Left ventricle myocardium inferior (tissue), 1 donor: ENCODE data around the gene BHLHE23. TPM values are rescaled to one million over a fixed set of nuclear protein-coding genes. Genes with fewer than 3 reads are reported as not detected.
A peak's percentile ranks its signal among the peaks of the same experiment; 100 is the strongest.

Experiments used
- DNase-seq: peaks from one replicate; pipeline ENCODE4 v3.0.0-alpha.2; 2020
- H3K27ac ChIP-seq: fragments of 200-600 bp; replicated peaks from 2 replicates; pipeline ENCODE4 v1.8.0; 2021
- H3K27me3 ChIP-seq: fragments of 200-600 bp; 2 replicates; pipeline ENCODE4 v1.8.0; 2021; ENCODE audit warnings: low read depth
- H3K36me3 ChIP-seq: fragments of 200-600 bp; 2 replicates; pipeline ENCODE4 v1.8.0; 2021
- H3K4me1 ChIP-seq: fragments of 200-600 bp; 2 replicates; pipeline ENCODE4 v1.8.0; 2021
- H3K4me3 ChIP-seq: fragments of 200-600 bp; 2 replicates; pipeline ENCODE4 v1.8.0; 2021; ENCODE audit warnings: mild to moderate bottlenecking, moderate library complexity
- H3K9me3 ChIP-seq: fragments of 200-600 bp; replicated peaks from 2 replicates; pipeline ENCODE4 v1.8.0; 2021
- CTCF ChIP-seq: fragments of 200-600 bp; IDR thresholded peaks from 2 replicates; pipeline ENCODE4 v1.8.0; 2021; ENCODE audit warnings: antibody characterized with exemption, mild to moderate bottlenecking, borderline replicate concordance
- intact Hi-C: fragments of 100-400 bp; cut with micrococcal nuclease; formaldehyde crosslinking; loops from one replicate; pipeline ENCODE4 v1.11.0; 2022
- total RNA-seq: library from RNA; stranded (reverse); fragmentation: NEBNext Ultra II Directional; extraction: Animal tissue kit (Norgen Biotek cat#: 25700); gene quantifications from one replicate; pipeline ENCODE4 v1.2.1, GENCODE V29; 2021
- donor health status: DM: no; HTN: yes; CAD: no; lungs with severe emphysema.

BHLHE23 gene
- total RNA-seq, 1 donor from 2014 or later: not detected

GRCh38 chr20:63022501-63022900 lies 15.7 kb upstream of the BHLHE23 start:
- intact Hi-C loops: no loop called here
- Histone ChIP-seq H3K27me3 (peaks cover 98% of the 10 kb centered on the region), H3K4me3 (no peak overlapping the region), H3K36me3 (no peaks in the 10 kb centered on the region), H3K4me1 (no peaks in the 10 kb centered on the region), H3K27ac (no peak overlapping the region), H3K9me3 (peaks cover 14% of the 10 kb centered on the region)
- DNase-seq: peak; percentile 3
- no peak for TF ChIP-seq CTCF

GRCh38 chr20:63021356-63022321 lies 14.9 kb upstream of the BHLHE23 start:
- intact Hi-C loops: no loop called here
- peak; percentile 7 for DNase-seq
- H3K4me1 ChIP-seq: no peaks in the 10 kb centered on the region
- H3K36me3 ChIP-seq: no peaks in the 10 kb centered on the region
- H3K4me3 ChIP-seq: no peak overlapping the region
- H3K27ac ChIP-seq: no peak overlapping the region
- peaks cover 98% of the 10 kb centered on the region for H3K27me3 ChIP-seq
- H3K9me3 ChIP-seq: peaks cover 14% of the 10 kb centered on the region
- no peak for TF ChIP-seq CTCF

GRCh38 chr20:63020681-63021080 lies 13.9 kb upstream of the BHLHE23 start:
- H3K27me3 ChIP-seq: peaks cover 98% of the 10 kb centered on the region

GRCh38 chr20:63017826-63018411 lies 11.2 kb upstream of the BHLHE23 start:
- intact Hi-C loops: no loop called here
- Histone ChIP-seq H3K27me3 (peaks cover 98% of the 10 kb centered on the region), H3K4me1 (no peaks in the 10 kb centered on the region), H3K4me3 (no peak overlapping the region), H3K27ac (no peak overlapping the region), H3K9me3 (peaks cover 25% of the 10 kb centered on the region), H3K36me3 (no peaks in the 10 kb centered on the region)
- TF ChIP-seq CTCF: no peak
- DNase-seq: peak; percentile 10

More at GRCh38 chr20:63020681-63021080, 13.9 kb upstream of the BHLHE23 start:
- no peak overlapping the region for H3K4me3 ChIP-seq
- peaks cover 14% of the 10 kb centered on the region for H3K9me3 ChIP-seq
- H3K27ac ChIP-seq: no peak overlapping the region
- intact Hi-C loops: no loop called here
- TF ChIP-seq CTCF: no peak
- H3K4me1 ChIP-seq: no peaks in the 10 kb centered on the region
- no peak for DNase-seq
- H3K36me3 ChIP-seq: no peaks in the 10 kb centered on the region

- Histone ChIP-seq H3K4me1 (no peaks in the 10 kb centered on the region), H3K9me3 (peaks cover 30% of the 10 kb centered on the region), H3K36me3 (no peaks in the 10 kb centered on the region), H3K27me3 (peaks cover 98% of the 10 kb centered on the region), H3K4me3 (no peak overlapping the region), H3K27ac (no peak overlapping the region)
- no peak for TF ChIP-seq CTCF
- intact Hi-C loops: no loop called here
- peak; percentile 13 for DNase-seq
Observed at GRCh38 chr20:63017076-63017825, 10.5 kb upstream of the BHLHE23 start.
